OCI-LY3 (cell line): ENCODE results near the gene GSK3B.

ENCODE experiments used
- H2AFZ ChIP-seq: fragments of 200-600, 300-600 bp; shearing (Covaris generic); 2 replicates; pipeline ENCODE4 v1.6.0; 2014; ENCODE audit warnings: antibody characterized with exemption, low read depth, low read length
- H3K27ac ChIP-seq: fragments of 200-600, 300-600 bp; sonication (generic); 2 replicates; pipeline ENCODE4 v1.5.1; 2014; ENCODE audit warnings: mild to moderate bottlenecking, low read length, moderate library complexity, mixed read lengths
- H3K27me3 ChIP-seq: fragments of 200-600, 300-600 bp; sonication (generic); 2 replicates; pipeline ENCODE4 v1.6.1; 2014; ENCODE audit warnings: low read depth, low read length, mixed read lengths
- H3K36me3 ChIP-seq: fragments of 200-600, 300-600 bp; sonication (generic); replicated peaks from 2 replicates; pipeline ENCODE3; 2014; ENCODE audit warnings: low read depth, low read length, mixed read lengths
- H3K4me1 ChIP-seq: fragments of 300-600, 200-600 bp; sonication (generic); 2 replicates; pipeline ENCODE4 v1.6.1; 2014; ENCODE audit warnings: low read length, mixed read lengths
- H3K4me2 ChIP-seq: fragments of 200-600, 300-600 bp; sonication (generic); 2 replicates; pipeline ENCODE4 v1.6.1; 2014; ENCODE audit warnings: low read length, mixed read lengths
- H3K4me3 ChIP-seq: fragments of 300-600, 200-600 bp; sonication (generic); 2 replicates; pipeline ENCODE4 v1.5.1; 2014; ENCODE audit warnings: antibody characterized with exemption, mild to moderate bottlenecking, low read length, moderate library complexity
- H3K79me2 ChIP-seq: fragments of 300-600, 200-600 bp; shearing (Covaris generic); 2 replicates; pipeline ENCODE4 v1.6.1; 2014; ENCODE audit warnings: mild to moderate bottlenecking, low read length, mixed read lengths
- H3K9ac ChIP-seq: fragments of 300-600, 200-600 bp; shearing (Covaris generic); 2 replicates; pipeline ENCODE4 v1.6.0; 2014; ENCODE audit warnings: mild to moderate bottlenecking, low read length, moderate library complexity
- H3K9me3 ChIP-seq: fragments of 200-600, 300-600 bp; shearing (Covaris generic); 2 replicates; pipeline ENCODE4 v1.6.1; 2014; ENCODE audit warnings: low read length, mixed read lengths; ENCODE audit not compliant: insufficient read depth
- H4K20me1 ChIP-seq: fragments of 200-600, 300-600 bp; sonication (generic); 2 replicates; pipeline ENCODE4 v1.6.1; 2016; ENCODE audit warnings: low read length, mixed read lengths; ENCODE audit not compliant: insufficient read depth
- CTCF ChIP-seq: fragments of 200-600, 300-600 bp; sonication (generic); IDR thresholded peaks from 2 replicates; pipeline ENCODE4 v1.5.1; 2014; ENCODE audit warnings: antibody characterized with exemption, low read length, low read depth
- EZH2phosphoT487 ChIP-seq: fragments of 200-600 bp; shearing (Covaris generic); IDR thresholded peaks from 2 replicates; pipeline ENCODE4 v1.6.1; 2018; ENCODE audit warnings: antibody characterized with exemption, mixed run types, low read depth

GSK3B gene

GRCh38 chr3:119933207-119933606, 161.0 kb downstream of the GSK3B start:
- H2AFZ ChIP-seq = no peak overlapping the region
- peaks cover 26% of the 10 kb centered on the region for H4K20me1 ChIP-seq
- no peak overlapping the region for H3K9ac ChIP-seq
- no peaks in the 10 kb centered on the region for H3K36me3 ChIP-seq
- H3K4me1 ChIP-seq = peaks cover 11% of the 10 kb centered on the region
- no peak overlapping the region for H3K4me2 ChIP-seq
- no peak for TF ChIP-seq CTCF
- TF ChIP-seq EZH2phosphoT487 = no peak
- no peak overlapping the region for H3K27ac ChIP-seq
- peaks cover 42% of the 10 kb centered on the region for H3K79me2 ChIP-seq
- H3K9me3 ChIP-seq = no peaks in the 10 kb centered on the region
- no peak overlapping the region for H3K4me3 ChIP-seq
- H3K27me3 ChIP-seq = no peaks in the 10 kb centered on the region

- Histone ChIP-seq H2AFZ (no peak overlapping the region), H3K27me3 (no peaks in the 10 kb centered on the region), H3K36me3 (no peaks in the 10 kb centered on the region), H4K20me1 (peaks cover 15% of the 10 kb centered on the region; the same call in 1 of the 2 replicates), H3K79me2 (peaks cover 31% of the 10 kb centered on the region), H3K9ac (no peak overlapping the region), H3K4me1 (no peaks in the 10 kb centered on the region), H3K4me3 (no peak overlapping the region), H3K9me3 (no peaks in the 10 kb centered on the region), H3K27ac (no peak overlapping the region), H3K4me2 (no peak overlapping the region)
- TF ChIP-seq EZH2phosphoT487 (no peak), CTCF (no peak)
Observed at GRCh38 chr3:119930286-119930685, 164.0 kb downstream of the GSK3B start.

- Histone ChIP-seq H3K4me2 (no peak overlapping the region), H4K20me1 (0 out of 2 replicates have a peak, but pooled peaks cover 10% of the 10 kb centered on the region), H3K27me3 (no peaks in the 10 kb centered on the region), H3K9ac (no peak overlapping the region), H3K9me3 (no peaks in the 10 kb centered on the region), H3K36me3 (no peaks in the 10 kb centered on the region), H3K4me3 (no peak overlapping the region), H3K79me2 (peaks cover 10% of the 10 kb centered on the region), H2AFZ (no peak overlapping the region), H3K27ac (no peak overlapping the region), H3K4me1 (no peaks in the 10 kb centered on the region)
- no peak for TF ChIP-seq CTCF
- TF ChIP-seq EZH2phosphoT487 = no peak
Observed at GRCh38 chr3:119927190-119927589, 167.1 kb downstream of the GSK3B start.

- H3K4me2 ChIP-seq = no peak overlapping the region
- no peaks in the 10 kb centered on the region for H3K36me3 ChIP-seq
- H4K20me1 ChIP-seq = 0 out of 2 replicates have a peak, but pooled peaks cover 10% of the 10 kb centered on the region
- no peaks in the 10 kb centered on the region for H3K9me3 ChIP-seq
- H3K4me1 ChIP-seq = no peaks in the 10 kb centered on the region
- H3K79me2 ChIP-seq = peaks cover 8% of the 10 kb centered on the region; the same call in 1 of the 2 replicates
- H3K27me3 ChIP-seq = no peaks in the 10 kb centered on the region
- no peak overlapping the region for H3K4me3 ChIP-seq
- H3K9ac ChIP-seq = no peak overlapping the region
- TF ChIP-seq EZH2phosphoT487 (no peak), CTCF (no peak)
- no peak overlapping the region for H2AFZ ChIP-seq
- H3K27ac ChIP-seq = no peak overlapping the region
Observed at GRCh38 chr3:119924111-119925094, 169.8 kb downstream of the GSK3B start.
